ENCODE data around the gene CDH1. TPM values are rescaled to one million over a fixed set of nuclear protein-coding genes. Genes with fewer than 3 reads are reported as not detected.

Gene CDH1
- polyA plus RNA-seq, 3 donors = 0.05 to 0.13 TPM; not detected in 1

DNA sequence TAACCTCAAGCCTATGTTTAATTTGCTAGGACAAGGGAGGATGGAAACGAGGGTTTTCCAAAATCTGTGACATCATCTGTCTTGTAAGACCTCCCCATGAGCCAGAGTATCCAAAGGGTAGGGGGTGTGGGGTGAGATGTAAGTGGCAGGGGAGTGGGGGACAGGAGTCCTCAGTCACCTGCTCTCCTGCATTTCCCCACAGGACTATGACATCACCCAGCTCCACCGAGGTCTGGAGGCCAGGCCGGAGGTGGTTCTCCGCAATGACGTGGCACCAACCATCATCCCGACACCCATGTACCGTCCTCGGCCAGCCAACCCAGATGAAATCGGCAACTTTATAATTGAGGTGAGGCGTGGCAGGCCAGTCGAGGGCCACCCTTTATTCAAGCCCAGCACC, 41.5 kb upstream of the CDH1 start:
- no peak overlapping the region for H3K4me2 ChIP-seq (replicated peaks; ENCODE audit: extremely low read depth, low read length, poor library complexity, severe bottlenecking)
- H3K36me3 ChIP-seq (replicated peaks in 1 of 2; ENCODE audit: control insufficient read depth in 1 of 2, insufficient read depth in 2 of 2, low read length in 2 of 2) = no peaks in the 10 kb centered on the region
- Mint-ChIP-seq H3K27me3 (ENCODE audit: low read depth in 3 of 3) (peaks cover 2 to 12% (median 11%) of the 10 kb centered on the region in 3 donors), H3K4me1 (peaks cover 18% of the 10 kb centered on the region), H3K4me3 (no peak overlapping the region), H3K9me3 (peaks cover 0 to 2% (median 0%) of the 10 kb centered on the region in 7 donors), H3K27ac (no peak overlapping the region), H3K36me3 (no peaks in the 10 kb centered on the region)
- H3K27ac ChIP-seq (ENCODE audit: low read depth in 1 of 2, low read length in 2 of 2) = no peak overlapping the region
- H3K9me3 ChIP-seq (replicated peaks in 1 of 2; ENCODE audit: control insufficient read depth in 1 of 2, insufficient read depth in 1 of 2, low read length in 2 of 2) = no peaks in the 10 kb centered on the region
- H3K4me3 ChIP-seq (replicated peaks in 1 of 3; ENCODE audit: low read depth in 2 of 3, low read length in 3 of 3) = no peak overlapping the region
- no peak for DNase-seq
- TF ChIP-seq, protein P1, sequence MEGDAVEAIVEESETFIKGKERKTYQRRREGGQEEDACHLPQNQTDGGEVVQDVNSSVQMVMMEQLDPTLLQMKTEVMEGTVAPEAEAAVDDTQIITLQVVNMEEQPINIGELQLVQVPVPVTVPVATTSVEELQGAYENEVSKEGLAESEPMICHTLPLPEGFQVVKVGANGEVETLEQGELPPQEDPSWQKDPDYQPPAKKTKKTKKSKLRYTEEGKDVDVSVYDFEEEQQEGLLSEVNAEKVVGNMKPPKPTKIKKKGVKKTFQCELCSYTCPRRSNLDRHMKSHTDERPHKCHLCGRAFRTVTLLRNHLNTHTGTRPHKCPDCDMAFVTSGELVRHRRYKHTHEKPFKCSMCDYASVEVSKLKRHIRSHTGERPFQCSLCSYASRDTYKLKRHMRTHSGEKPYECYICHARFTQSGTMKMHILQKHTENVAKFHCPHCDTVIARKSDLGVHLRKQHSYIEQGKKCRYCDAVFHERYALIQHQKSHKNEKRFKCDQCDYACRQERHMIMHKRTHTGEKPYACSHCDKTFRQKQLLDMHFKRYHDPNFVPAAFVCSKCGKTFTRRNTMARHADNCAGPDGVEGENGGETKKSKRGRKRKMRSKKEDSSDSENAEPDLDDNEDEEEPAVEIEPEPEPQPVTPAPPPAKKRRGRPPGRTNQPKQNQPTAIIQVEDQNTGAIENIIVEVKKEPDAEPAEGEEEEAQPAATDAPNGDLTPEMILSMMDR (IDR thresholded peaks at IDR 0.05) = no peak
- WGBS (ENCODE audit: insufficient coverage) = 96% methylated on average over 6 of the region's 11 CpGs
- no peaks in the 10 kb centered on the region for H3K79me2 ChIP-seq (ENCODE audit: insufficient read depth, low read length)
- intact Hi-C loops (cut with micrococcal nuclease) = no loop called here
- H3K4me1 ChIP-seq (ENCODE audit: control insufficient read depth in 1 of 2, insufficient read depth in 2 of 2, low read length in 2 of 2) = peaks cover 19 to 21% of the 10 kb centered on the region in 2 donors
- H3K9ac ChIP-seq (ENCODE audit: insufficient read depth, low read length, poor library complexity, severe bottlenecking) = no peak overlapping the region
- no peak overlapping the region for H2AFZ ChIP-seq (ENCODE audit: insufficient read depth, low read depth, low read length, poor library complexity, severe bottlenecking)
- H3K27me3 ChIP-seq (ENCODE audit: control insufficient read depth in 2 of 2, insufficient read depth in 2 of 2, low read length in 2 of 2) = no peaks in the 10 kb centered on the region
- H4K20me1 ChIP-seq (ENCODE audit: insufficient read depth, low read length) = no peaks in the 10 kb centered on the region

DNA sequence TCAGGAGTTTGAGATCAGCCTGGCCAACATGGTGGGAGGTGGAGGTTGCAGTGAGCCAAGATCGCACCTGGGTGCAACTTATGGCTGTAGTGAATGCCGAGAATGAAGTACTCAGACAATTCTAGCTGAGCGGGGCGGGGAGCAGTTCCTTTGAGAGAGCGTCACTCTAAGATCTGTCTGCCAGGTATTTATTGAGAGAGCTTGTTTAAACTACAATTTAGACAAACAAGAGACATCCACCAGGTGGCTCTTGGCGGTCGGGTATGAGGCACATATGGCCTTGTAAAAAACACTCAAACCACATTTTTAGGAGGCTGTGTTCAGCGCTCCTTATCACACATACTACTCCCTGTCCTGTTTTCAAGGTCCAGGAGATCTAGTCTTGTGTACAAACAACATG, 40.6 kb upstream of the CDH1 start:
- Histone ChIP-seq H4K20me1 (ENCODE audit: insufficient read depth, low read length) (no peaks in the 10 kb centered on the region), H3K9ac (ENCODE audit: insufficient read depth, low read length, poor library complexity, severe bottlenecking) (no peak overlapping the region), H2AFZ (ENCODE audit: insufficient read depth, low read depth, low read length, poor library complexity, severe bottlenecking) (no peak overlapping the region), H3K4me1 (ENCODE audit: control insufficient read depth in 1 of 2, insufficient read depth in 2 of 2, low read length in 2 of 2) (peaks cover 25 to 29% of the 10 kb centered on the region in 2 donors), H3K4me2 (replicated peaks; ENCODE audit: extremely low read depth, low read length, poor library complexity, severe bottlenecking) (no peak overlapping the region), H3K36me3 (replicated peaks in 1 of 2; ENCODE audit: control insufficient read depth in 1 of 2, insufficient read depth in 2 of 2, low read length in 2 of 2) (no peaks in the 10 kb centered on the region), H3K79me2 (ENCODE audit: insufficient read depth, low read length) (no peaks in the 10 kb centered on the region), H3K27ac (ENCODE audit: low read depth in 1 of 2, low read length in 2 of 2) (no peak overlapping the region), H3K9me3 (replicated peaks in 1 of 2; ENCODE audit: control insufficient read depth in 1 of 2, insufficient read depth in 1 of 2, low read length in 2 of 2) (no peaks in the 10 kb centered on the region), H3K27me3 (ENCODE audit: control insufficient read depth in 2 of 2, insufficient read depth in 2 of 2, low read length in 2 of 2) (no peaks in the 10 kb centered on the region), H3K4me3 (replicated peaks in 1 of 3; ENCODE audit: low read depth in 2 of 3, low read length in 3 of 3) (no peak overlapping the region)
- DNase-seq = no peak
- H3K27me3 Mint-ChIP-seq (ENCODE audit: low read depth in 3 of 3) = peaks cover 2 to 12% (median 11%) of the 10 kb centered on the region in 3 donors
- WGBS (ENCODE audit: insufficient coverage) = 92% methylated on average over 5 of the region's 8 CpGs
- no peak overlapping the region for H3K27ac Mint-ChIP-seq
- H3K4me1 Mint-ChIP-seq = peaks cover 19% of the 10 kb centered on the region
- TF ChIP-seq, protein P1 (IDR thresholded peaks at IDR 0.05) = no peak
- intact Hi-C loops (cut with micrococcal nuclease) = no loop called here
- peaks cover 0 to 2% (median 0%) of the 10 kb centered on the region in 7 donors for H3K9me3 Mint-ChIP-seq
- H3K4me3 Mint-ChIP-seq = no peak overlapping the region
- H3K36me3 Mint-ChIP-seq = no peaks in the 10 kb centered on the region
